Ishikawa (cell line): ENCODE results near the gene BTRC.

ENCODE experiments used
- CEBPB ChIP-seq: IDR thresholded peaks from 2 replicates; pipeline ENCODE4 v1.6.1; 2012
- CREB1 ChIP-seq: IDR thresholded peaks from 2 replicates; pipeline ENCODE4 v1.6.1; 2012; ENCODE audit warnings: low read depth
- EGR1 ChIP-seq: IDR thresholded peaks from 2 replicates; pipeline ENCODE4 v1.6.1; 2012
- EP300 ChIP-seq: IDR thresholded peaks from 2 replicates; pipeline ENCODE4 v1.6.1; 2012; ENCODE audit warnings: borderline replicate concordance
- FOXM1 ChIP-seq: IDR thresholded peaks from 2 replicates; pipeline ENCODE4 v1.6.1; 2012; ENCODE audit warnings: low read depth, borderline replicate concordance
- NFIC ChIP-seq: IDR thresholded peaks from 2 replicates; pipeline ENCODE4 v1.6.1; 2012
- RAD21 ChIP-seq: IDR thresholded peaks from 2 replicates; pipeline ENCODE4 v1.6.1; 2012; ENCODE audit warnings: low read depth
- TAF1 ChIP-seq: IDR thresholded peaks from 2 replicates; pipeline ENCODE4 v1.6.1; 2012; ENCODE audit warnings: low read depth, mild to moderate bottlenecking
- TCF12 ChIP-seq: IDR thresholded peaks from 2 replicates; pipeline ENCODE4 v1.6.1; 2012; ENCODE audit warnings: low read depth
- TEAD4 ChIP-seq: IDR thresholded peaks from 2 replicates; pipeline ENCODE4 v1.6.1; 2012
- YY1 ChIP-seq: IDR thresholded peaks from 2 replicates; pipeline ENCODE4 v1.6.1; 2012; ENCODE audit warnings: low read depth
- ZBTB7A ChIP-seq: IDR thresholded peaks from 2 replicates; pipeline ENCODE4 v1.6.1; 2012; ENCODE audit warnings: low read depth
- TF ChIP-seq, protein P1 (sequence below): IDR thresholded peaks from 2 replicates; pipeline ENCODE4 v1.6.1; 2012
- TF ChIP-seq, protein P2 (sequence below): IDR thresholded peaks from 2 replicates; pipeline ENCODE4 v1.6.1; 2012
- TF ChIP-seq, protein P3 (sequence below): IDR thresholded peaks from 2 replicates; pipeline ENCODE4 v1.6.1; 2012; ENCODE audit warnings: low read depth, mild to moderate bottlenecking

The BTRC gene

DNA sequence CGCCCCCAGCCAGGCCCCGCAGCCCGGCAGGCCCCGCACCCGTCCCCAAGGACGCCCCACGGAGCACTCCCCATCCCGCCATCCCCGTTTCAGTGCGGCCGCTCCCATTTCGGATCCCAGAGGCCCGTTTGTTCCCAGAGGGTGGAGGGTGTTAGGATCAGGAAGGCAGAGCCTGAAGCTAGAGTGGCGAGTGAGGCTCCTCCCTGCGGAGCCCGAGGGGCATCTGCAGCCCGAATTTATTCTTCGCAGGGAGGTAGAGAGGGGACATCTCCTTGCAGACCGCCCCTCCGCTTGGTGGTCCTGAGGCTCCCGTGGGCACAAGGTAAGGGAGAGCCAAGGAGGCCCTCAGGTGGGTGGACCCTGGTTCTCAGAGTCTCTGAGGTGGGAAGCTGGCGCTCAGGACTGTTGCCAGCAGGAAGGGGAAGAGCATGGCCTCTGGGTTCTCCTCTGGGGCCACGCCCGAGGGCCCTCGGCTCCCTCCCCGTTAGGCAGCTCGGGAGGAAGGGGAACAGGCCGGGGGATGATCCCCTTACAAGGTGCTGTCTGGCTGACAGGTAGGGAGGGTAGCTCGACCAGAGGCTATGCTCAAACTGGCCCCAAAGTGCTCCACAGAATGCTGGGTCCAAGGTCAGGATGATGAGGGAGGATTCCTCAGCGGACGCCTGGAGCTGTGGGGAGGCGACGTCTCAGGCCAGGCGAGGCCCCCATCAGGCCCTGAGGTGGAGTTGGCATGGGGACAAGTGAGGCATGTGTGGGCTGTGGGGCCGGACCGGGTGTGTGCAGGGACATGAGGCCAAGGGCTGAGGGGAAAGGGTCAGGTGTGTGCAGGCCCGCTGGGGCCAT, 216.7 kb downstream of the BTRC start:
- TF ChIP-seq FOXM1 (no peak), TCF12 (no peak), CEBPB (no peak), CREB1 (no peak), EGR1 (no peak), ZBTB7A (no peak), NFIC (no peak), YY1 (no peak; the same call in 1 of the 2 replicates), EP300 (no peak), TEAD4 (no peak; the same call in 1 of the 2 replicates), RAD21 (no peak), TAF1 (no peak)
- TF ChIP-seq, protein P1, sequence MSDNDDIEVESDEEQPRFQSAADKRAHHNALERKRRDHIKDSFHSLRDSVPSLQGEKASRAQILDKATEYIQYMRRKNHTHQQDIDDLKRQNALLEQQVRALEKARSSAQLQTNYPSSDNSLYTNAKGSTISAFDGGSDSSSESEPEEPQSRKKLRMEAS: no peak; the same call in 1 of the 2 replicates
- TF ChIP-seq, protein P2, sequence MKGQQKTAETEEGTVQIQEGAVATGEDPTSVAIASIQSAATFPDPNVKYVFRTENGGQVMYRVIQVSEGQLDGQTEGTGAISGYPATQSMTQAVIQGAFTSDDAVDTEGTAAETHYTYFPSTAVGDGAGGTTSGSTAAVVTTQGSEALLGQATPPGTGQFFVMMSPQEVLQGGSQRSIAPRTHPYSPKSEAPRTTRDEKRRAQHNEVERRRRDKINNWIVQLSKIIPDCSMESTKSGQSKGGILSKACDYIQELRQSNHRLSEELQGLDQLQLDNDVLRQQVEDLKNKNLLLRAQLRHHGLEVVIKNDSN: no peak
- TF ChIP-seq, protein P3, sequence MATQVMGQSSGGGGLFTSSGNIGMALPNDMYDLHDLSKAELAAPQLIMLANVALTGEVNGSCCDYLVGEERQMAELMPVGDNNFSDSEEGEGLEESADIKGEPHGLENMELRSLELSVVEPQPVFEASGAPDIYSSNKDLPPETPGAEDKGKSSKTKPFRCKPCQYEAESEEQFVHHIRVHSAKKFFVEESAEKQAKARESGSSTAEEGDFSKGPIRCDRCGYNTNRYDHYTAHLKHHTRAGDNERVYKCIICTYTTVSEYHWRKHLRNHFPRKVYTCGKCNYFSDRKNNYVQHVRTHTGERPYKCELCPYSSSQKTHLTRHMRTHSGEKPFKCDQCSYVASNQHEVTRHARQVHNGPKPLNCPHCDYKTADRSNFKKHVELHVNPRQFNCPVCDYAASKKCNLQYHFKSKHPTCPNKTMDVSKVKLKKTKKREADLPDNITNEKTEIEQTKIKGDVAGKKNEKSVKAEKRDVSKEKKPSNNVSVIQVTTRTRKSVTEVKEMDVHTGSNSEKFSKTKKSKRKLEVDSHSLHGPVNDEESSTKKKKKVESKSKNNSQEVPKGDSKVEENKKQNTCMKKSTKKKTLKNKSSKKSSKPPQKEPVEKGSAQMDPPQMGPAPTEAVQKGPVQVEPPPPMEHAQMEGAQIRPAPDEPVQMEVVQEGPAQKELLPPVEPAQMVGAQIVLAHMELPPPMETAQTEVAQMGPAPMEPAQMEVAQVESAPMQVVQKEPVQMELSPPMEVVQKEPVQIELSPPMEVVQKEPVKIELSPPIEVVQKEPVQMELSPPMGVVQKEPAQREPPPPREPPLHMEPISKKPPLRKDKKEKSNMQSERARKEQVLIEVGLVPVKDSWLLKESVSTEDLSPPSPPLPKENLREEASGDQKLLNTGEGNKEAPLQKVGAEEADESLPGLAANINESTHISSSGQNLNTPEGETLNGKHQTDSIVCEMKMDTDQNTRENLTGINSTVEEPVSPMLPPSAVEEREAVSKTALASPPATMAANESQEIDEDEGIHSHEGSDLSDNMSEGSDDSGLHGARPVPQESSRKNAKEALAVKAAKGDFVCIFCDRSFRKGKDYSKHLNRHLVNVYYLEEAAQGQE: no peak

DNA sequence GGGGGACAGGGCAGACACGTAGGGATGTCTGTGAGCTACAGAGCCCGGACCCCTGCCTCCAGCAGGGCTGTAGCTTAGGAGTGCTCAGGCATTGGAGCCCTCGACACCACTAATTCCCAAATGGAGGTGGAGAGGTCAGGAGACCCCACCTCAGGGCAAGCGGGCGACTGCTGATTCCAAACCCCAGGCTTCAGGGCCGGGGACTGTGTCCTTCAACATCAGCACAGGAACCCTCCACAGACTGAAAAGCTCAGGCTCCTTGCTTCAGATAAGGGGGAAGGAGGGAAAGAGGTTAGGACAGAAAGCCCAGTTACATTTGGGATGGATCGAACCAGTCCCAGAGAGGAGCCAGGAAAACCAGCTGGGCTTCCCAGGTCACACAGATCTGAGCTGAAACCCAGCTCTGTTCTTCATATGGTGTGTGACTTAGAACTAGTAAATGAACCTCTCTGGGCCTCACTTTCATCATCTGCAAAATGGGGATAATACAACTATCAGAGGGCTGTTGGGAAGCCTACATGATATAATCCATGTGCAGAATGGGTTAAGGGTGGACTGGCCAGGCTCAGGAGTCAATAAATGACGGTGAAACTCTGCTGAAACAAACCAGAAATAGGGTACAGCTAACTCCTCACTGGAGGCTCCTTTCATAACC, 217.4 kb downstream of the BTRC start:
- TF ChIP-seq YY1 (no peak), EP300 (no peak), EGR1 (no peak), TAF1 (no peak), CEBPB (no peak)

DNA sequence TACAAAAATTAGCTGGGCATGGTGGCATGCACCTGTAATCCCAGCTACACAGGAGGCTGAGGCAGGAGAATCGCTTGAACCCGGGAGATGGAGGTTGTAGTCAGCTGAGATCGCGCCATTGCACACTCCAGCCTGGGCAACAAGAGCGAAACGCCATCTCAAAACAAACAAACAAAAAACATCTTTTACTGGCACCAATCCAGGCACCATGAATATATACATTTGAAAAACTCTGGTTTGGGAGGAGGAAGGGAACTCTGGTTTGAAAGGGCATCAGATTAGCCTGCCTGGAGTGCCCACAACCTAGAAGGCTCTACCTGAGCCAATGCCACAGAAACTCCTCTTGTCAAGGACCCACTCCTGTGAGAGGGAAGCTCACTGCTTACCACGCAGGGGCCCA, 218.2 kb downstream of the BTRC start:
- TF ChIP-seq, protein P3: no peak

DNA sequence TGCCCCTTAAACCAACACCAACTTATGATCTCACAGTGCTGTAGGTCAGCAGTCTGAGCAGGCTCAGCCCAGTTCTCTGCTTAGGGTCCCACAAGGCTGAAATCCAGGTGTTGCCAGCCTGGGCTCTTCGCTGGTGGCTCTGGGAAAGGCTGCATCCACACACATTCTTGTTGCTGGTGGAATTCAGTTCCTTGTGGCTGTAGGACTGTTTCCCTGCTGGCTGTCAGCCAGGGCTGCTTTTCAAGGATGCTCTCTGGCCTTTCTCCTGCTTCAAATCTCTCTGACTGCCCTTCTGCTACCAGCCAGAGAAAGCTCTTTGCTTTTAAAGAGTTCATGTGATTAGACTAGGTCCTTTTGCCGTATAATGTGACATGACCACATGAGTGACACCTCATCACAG, 218.8 kb downstream of the BTRC start:
- TF ChIP-seq TAF1 (no peak), NFIC (no peak; the same call in 1 of the 2 replicates), FOXM1 (no peak), TCF12 (no peak), TEAD4 (no peak), RAD21 (no peak), YY1 (no peak), EGR1 (no peak)
- TF ChIP-seq, protein P1: no peak
- TF ChIP-seq, protein P3: no peak
